PC-3 (cell line): Measurements from ENCODE around the gene ZNF165.

Experiments
- CTCF ChIP-seq: fragments of 300-600 bp; sonication (generic); conservative IDR thresholded peaks from 2 replicates; pipeline ENCODE4 v1.5.1; 2017; ENCODE audit warnings: antibody characterized with exemption, low read depth, mild to moderate bottlenecking, low read length
- EZH2 ChIP-seq: fragments of 300-600 bp; sonication (generic); IDR thresholded peaks from one replicate; pipeline ENCODE4 v1.6.1; 2017; ENCODE audit warnings: antibody characterized with exemption, mild to moderate bottlenecking, low read length; ENCODE audit not compliant: unreplicated experiment

- TF ChIP-seq CTCF (no peak), EZH2 (no peak)
Measured at GRCh38 chr6:28078836-28079235, 1.5 kb upstream of the ZNF165 start.
